Activated CD4-positive, alpha-beta T cell treated with anti-CD3 and anti-CD28 coated beads, Interleukin-2, amount 50 U/mL, for 24 hours (primary cell): Measurements from ENCODE around the gene EHD4.

Experiments
- DNase-seq, 2 donors: peaks; one replicate each; pipeline ENCODE4 v3.0.0-alpha.2; 2020; ENCODE audit warnings: low read depth in 1 of 2, low spot score in 1 of 2

Gene EHD4

GRCh38 chr15:41981371-41982132 lies 9.2 kb upstream of the EHD4 start:
- no peak for DNase-seq

DNA sequence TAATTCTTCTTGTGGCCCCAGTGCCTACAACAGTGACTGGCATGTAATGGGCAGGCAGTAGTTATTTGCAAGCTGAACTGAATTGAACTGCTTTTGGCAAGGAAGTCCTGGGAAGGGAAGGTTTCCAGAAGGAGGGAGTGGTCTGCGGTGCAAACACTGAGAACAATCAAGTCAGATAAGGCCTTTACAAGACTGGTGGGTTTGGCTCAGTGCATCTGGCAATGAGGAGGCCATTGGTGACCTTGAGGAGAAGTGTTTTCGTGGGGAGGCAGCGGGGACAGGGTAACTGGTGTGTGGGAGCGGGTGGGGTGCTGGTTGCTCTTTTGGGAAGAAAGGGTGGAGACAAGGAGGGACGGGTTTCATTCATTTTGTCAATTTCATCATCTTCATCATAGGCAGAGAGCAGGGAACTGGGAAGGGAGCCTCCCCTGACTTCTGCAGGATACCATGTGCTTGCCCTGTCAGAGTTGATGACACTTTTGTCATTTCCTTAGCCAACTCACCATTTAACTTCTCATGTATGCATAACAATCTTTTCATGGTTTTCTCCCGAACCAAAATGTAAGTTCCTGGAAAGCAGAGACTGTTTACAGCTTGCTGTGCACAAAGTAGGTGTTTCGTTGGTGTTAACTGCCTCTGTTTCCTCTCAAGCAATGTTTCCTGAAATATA lies 8.4 kb upstream of the EHD4 start:
- no peak for DNase-seq

GRCh38 chr15:41979493-41980266 lies 7.3 kb upstream of the EHD4 start:
- DNase-seq = no peak

- DNase-seq = no peak
Measured at GRCh38 chr15:41978534-41978933, 6.2 kb upstream of the EHD4 start.

GRCh38 chr15:41977757-41978383 lies 5.5 kb upstream of the EHD4 start:
- no peak for DNase-seq

- DNase-seq = no peak
Measured at GRCh38 chr15:41975669-41976068, 3.3 kb upstream of the EHD4 start.

DNA sequence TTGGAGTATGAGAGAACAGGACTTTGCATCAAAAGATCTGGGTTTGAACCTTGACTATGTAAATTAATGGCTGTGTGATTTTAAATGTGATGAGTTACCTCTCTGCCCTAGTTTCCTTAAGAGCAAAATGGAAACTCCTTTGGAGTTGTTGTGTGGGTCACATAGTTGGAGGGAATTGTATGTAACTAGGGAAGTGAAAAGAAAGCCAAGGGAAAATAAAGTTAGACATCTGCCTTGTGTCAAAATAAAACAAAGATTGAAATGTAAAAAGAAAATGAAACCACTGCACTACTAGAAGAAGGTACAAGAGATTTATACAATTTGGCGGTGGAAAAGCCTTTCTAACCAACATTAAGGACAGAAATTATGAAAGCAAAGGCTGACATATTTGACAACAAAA lies 1.7 kb upstream of the EHD4 start:
- DNase-seq = no peak

DNA sequence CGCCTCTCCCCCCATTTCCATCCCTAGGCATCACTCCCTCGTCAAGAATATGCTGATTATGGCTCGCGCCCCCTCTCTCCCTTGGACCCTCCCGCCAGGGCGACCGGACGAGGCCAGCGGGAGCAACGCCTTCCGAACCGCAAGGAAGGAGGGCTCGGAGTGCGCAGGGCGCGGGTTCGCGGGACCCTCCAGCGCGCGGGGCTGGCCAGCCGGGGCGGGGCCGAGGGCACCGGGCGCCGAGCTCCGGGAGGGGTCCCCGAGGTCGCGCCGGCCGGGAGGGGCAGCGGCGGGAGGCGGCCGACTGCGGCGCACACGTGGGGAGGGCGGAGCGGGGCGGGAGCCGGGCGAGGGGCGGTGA lies 483 bp downstream of the EHD4 start:
- no peak for DNase-seq

GRCh38 chr15:41971089-41971894 lies 1.1 kb downstream of the EHD4 start:
- DNase-seq = peak; percentile 53 to 67

GRCh38 chr15:41970456-41970855 lies 1.9 kb downstream of the EHD4 start:
- no peak for DNase-seq

- DNase-seq = no peak
Measured at GRCh38 chr15:41969851-41970431, 2.4 kb downstream of the EHD4 start.

DNA sequence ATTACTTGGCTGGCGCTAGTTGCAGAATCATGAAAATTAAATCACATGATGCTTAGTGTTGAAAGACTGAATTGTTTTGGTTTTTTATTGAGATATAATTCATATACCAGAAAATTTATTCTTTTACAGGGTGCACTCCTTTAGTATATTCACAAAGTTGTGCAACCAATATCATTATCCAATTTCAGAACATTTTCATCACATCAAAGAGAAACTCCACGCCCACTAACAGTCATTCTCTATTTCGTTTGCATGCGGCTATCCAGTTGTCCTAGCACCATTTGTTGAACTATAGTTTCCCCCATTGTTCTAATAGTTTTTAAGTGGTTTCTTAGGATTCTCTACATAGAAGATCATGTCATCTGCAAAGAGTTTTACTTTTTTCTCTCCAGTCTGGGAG lies 3.7 kb downstream of the EHD4 start:
- DNase-seq = no peak

DNA sequence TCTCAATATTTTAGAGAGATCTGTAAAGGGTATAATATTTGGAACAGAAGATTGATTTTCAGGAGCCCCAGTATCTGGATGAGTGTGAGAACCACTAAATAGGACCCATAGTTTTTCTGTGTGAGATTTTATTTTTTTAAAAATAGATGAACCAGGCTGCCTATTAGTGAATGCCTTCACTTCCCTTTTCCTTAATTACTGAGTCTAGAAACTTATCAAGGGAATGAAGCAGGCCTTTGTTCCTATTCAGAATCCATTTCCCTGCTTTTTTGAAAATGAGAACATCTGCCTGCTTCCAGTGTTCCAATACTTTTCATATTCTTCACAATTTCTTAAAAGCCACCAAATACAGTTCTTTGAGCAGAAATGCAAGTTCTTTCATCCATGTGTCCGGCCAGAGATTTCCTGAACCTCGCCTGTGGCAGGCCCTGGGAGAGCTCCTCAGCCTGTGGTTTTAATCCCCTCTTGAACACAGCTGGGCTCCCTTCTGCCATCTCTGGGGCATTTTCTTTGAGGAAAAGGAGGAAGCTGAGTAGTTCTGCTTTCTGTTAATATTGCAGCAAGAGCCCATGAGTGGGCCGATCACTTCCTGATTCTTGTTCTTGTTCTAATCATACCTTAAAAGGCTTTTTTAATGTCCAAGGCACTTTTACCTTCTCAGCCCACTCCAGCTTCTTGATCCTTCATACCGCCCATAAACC lies 4.7 kb downstream of the EHD4 start:
- no peak for DNase-seq

GRCh38 chr15:41966920-41967465 lies 5.4 kb downstream of the EHD4 start:
- DNase-seq = no peak

GRCh38 chr15:41966414-41966812 lies 5.9 kb downstream of the EHD4 start:
- DNase-seq = no peak

DNA sequence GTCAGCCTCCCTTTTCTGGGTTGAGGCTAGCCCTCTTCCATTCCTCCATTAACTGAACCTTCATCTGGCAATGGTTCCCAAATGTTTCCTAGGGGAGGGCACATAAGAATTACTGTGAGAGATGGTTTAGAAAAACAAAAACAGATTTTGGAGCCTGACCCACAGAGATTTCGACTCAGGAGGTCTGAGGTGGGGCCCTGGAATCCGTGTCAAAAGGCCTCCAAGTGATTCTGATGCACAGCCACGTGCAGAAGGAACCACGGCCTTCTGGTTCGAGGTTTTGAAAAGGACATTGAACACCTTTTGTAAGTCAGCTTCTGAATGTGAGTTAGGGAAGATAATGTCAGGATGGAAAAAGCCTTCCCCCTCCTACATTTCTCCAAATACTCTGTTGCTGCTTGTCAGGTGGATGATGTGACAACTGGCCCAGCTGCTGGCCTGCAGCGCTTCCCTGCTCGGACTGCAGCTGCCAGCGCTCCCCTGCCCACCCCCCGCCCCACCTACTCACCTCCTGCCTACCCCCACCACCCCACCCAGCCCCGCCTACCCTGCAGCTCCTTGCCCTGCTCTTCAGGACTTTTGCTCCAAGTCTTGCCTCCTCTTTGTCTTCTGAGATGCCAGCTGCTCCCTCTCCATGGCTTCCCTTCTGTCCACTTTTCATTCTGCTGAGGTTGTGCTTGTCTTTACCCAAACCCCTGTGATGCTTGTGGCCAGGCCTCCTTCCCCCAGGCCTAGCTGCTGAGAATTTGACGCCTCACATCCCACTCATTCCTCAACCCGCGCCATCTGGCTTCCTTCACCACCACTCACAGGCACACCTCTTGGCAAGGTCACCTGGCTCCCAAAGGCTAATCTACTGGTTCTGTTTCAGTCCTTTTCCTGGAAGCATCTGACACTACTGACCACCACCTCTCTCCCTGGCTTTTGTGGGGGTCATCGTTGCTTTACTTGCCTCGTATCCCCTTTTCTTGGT lies 6.6 kb downstream of the EHD4 start:
- no peak for DNase-seq

DNA sequence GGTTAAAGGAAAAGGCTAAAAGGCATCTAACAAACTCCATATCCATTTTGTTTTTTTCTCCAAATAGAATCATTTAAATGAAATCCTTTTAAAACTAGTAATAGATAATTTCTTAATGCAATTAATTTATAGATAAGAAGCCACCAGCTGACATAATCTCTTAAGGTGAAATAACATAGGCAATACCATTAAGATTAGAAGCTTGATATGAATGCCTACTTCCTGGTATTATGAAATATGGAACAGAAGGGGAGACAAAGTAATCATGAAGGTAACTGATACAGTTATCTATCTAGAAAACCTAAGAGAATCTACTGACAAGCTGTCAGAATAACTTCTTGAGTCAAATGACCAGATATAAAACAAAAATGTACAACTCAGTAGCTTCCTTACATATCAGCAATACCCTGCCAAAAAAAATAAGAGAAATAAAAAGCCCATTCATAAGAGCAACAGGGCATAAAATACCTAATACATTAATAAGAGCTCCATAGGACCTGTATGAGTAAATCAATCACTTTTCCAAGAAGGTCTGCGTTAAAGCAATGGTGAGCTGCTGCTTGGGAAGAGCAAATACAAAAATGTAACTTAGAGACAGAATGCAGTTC lies 10.7 kb downstream of the EHD4 start:
- DNase-seq = no peak

DNA sequence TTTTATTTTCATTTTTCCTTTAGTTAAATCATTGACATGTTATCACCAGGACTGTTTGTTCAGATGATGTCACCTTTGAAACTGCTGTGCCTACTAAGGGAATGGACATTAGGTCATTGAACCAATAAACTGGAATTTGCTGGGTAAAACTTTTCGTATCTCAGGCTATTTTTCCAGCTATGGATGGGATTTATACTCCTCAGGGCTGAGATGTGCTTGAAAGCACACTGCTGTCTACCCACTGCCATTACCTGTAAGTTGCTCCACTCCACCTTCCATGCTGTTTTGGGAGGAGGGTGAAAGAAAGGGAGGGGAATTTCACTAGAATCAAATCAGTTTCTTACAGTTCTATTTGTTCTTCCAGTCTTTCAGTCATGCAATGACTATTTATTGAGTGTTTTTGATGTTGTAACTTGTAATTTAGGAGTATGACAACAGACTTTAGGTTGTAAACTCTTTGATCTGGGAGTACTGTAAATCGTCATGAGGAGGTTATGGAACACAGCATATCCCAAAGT lies 11.3 kb downstream of the EHD4 start:
- DNase-seq = no peak
